ENCODE measurements around the gene ESR1. TPM values are rescaled to one million over a fixed set of nuclear protein-coding genes. Genes with fewer than 3 reads are reported as not detected.
A peak's percentile ranks its signal among the peaks of the same experiment; 100 is the strongest.

The ESR1 gene
- polyA plus RNA-seq: under 1 TPM in 2 of 4 donors, not detected in 2; 0.13 to 0.55 TPM
- long read RNA-seq, donor 1: 0 reads
- long read RNA-seq, donor 2: 0 reads
- long read RNA-seq, donor 3: 0 reads
- long read RNA-seq, donor 4: 0 reads
- long read RNA-seq, donor 5: 0 reads
- long read RNA-seq, donor 6: 0 reads
- long read RNA-seq, donor 7: 0 reads
- long read RNA-seq, donor 8: 0 reads
- long read RNA-seq, donor 9: 0 reads
- long read RNA-seq, donor 10: 0 reads

GRCh38 chr6:151807513-151808370 is at the start of gene ESR1:
Gene ESR1, plus strand, starts transcription at chr6:151807682. Its CDS starts 231 bp downstream, at chr6:151807913.
- H3K36me3 ChIP-seq (ENCODE audit: control insufficient read depth in 3 of 3, insufficient read depth in 2 of 3, low read depth in 1 of 3, low read length in 3 of 3): no peaks in the 10 kb centered on the region
- peaks cover 0 to 2% (median 0%) of the 10 kb centered on the region in 3 donors for H3K4me1 ChIP-seq (ENCODE audit: control insufficient read depth in 3 of 3, insufficient read depth in 2 of 3, low read depth in 1 of 3, low read length in 2 of 3)
- peak within 1 kb of the TSS in 2 of 3 donors; percentile 5 to 13 for H3K4me3 ChIP-seq (ENCODE audit: low read depth in 1 of 3, low read length in 3 of 3)
- FAIRE-seq (no peak), DNase-seq (peak in 1 of 2 donors; percentile 11)
- WGBS, 3 donors: 2 to 9% (median 8%) methylated on average over 63 to 73 of the region's 73 CpGs
- H3K9me3 ChIP-seq (ENCODE audit: control insufficient read depth in 2 of 2, insufficient read depth in 1 of 2, low read depth in 1 of 2, low read length in 1 of 2): no peaks in the 10 kb centered on the region
- peaks cover 7 to 53% (median 16%) of the 10 kb centered on the region in 3 donors for H3K27me3 ChIP-seq (ENCODE audit: control insufficient read depth in 3 of 3, insufficient read depth in 3 of 3, low read length in 3 of 3)
- H3K27ac ChIP-seq (ENCODE audit: low read depth in 1 of 3, low read length in 2 of 3): no peak within 1 kb of the TSS

GRCh38 chr6:151760486-151760885 is 47.0 kb upstream of the ESR1 start:
- Histone ChIP-seq H3K4me3 (ENCODE audit: low read depth in 1 of 3, low read length in 3 of 3) (no peak overlapping the region), H3K9me3 (ENCODE audit: control insufficient read depth in 2 of 2, insufficient read depth in 1 of 2, low read depth in 1 of 2, low read length in 1 of 2) (no peaks in the 10 kb centered on the region), H3K27me3 (ENCODE audit: control insufficient read depth in 3 of 3, insufficient read depth in 3 of 3, low read length in 3 of 3) (no peaks in the 10 kb centered on the region), H3K27ac (ENCODE audit: low read depth in 1 of 3, low read length in 2 of 3) (no peak overlapping the region), H3K4me1 (ENCODE audit: control insufficient read depth in 3 of 3, insufficient read depth in 2 of 3, low read depth in 1 of 3, low read length in 2 of 3) (no peaks in the 10 kb centered on the region), H3K36me3 (ENCODE audit: control insufficient read depth in 3 of 3, insufficient read depth in 2 of 3, low read depth in 1 of 3, low read length in 3 of 3) (no peaks in the 10 kb centered on the region)
- FAIRE-seq (no peak), DNase-seq (no peak)
- WGBS, 3 donors: 84 to 90% (median 88%) methylated on average over 7 of the region's 7 CpGs

- Histone ChIP-seq H3K4me3 (ENCODE audit: low read depth in 1 of 3, low read length in 3 of 3) (no peak overlapping the region), H3K36me3 (ENCODE audit: control insufficient read depth in 3 of 3, insufficient read depth in 2 of 3, low read depth in 1 of 3, low read length in 3 of 3) (no peaks in the 10 kb centered on the region), H3K9me3 (ENCODE audit: control insufficient read depth in 2 of 2, insufficient read depth in 1 of 2, low read depth in 1 of 2, low read length in 1 of 2) (no peaks in the 10 kb centered on the region), H3K4me1 (ENCODE audit: control insufficient read depth in 3 of 3, insufficient read depth in 2 of 3, low read depth in 1 of 3, low read length in 2 of 3) (no peaks in the 10 kb centered on the region), H3K27ac (ENCODE audit: low read depth in 1 of 3, low read length in 2 of 3) (no peak overlapping the region), H3K27me3 (ENCODE audit: control insufficient read depth in 3 of 3, insufficient read depth in 3 of 3, low read length in 3 of 3) (no peaks in the 10 kb centered on the region)
- WGBS, 3 donors: 53 to 67% (median 64%) methylated on average over 4 of the region's 4 CpGs
- no peak for DNase-seq
- no peak for FAIRE-seq
These were observed 45.6 kb upstream of the ESR1 start for GRCh38 chr6:151761851-151762250.

GRCh38 chr6:151762817-151763216 is 44.7 kb upstream of the ESR1 start:
- Histone ChIP-seq H3K4me3 (ENCODE audit: low read depth in 1 of 3, low read length in 3 of 3) (no peak overlapping the region), H3K36me3 (ENCODE audit: control insufficient read depth in 3 of 3, insufficient read depth in 2 of 3, low read depth in 1 of 3, low read length in 3 of 3) (no peaks in the 10 kb centered on the region), H3K27me3 (ENCODE audit: control insufficient read depth in 3 of 3, insufficient read depth in 3 of 3, low read length in 3 of 3) (no peaks in the 10 kb centered on the region), H3K27ac (ENCODE audit: low read depth in 1 of 3, low read length in 2 of 3) (no peak overlapping the region), H3K4me1 (ENCODE audit: control insufficient read depth in 3 of 3, insufficient read depth in 2 of 3, low read depth in 1 of 3, low read length in 2 of 3) (no peaks in the 10 kb centered on the region), H3K9me3 (ENCODE audit: control insufficient read depth in 2 of 2, insufficient read depth in 1 of 2, low read depth in 1 of 2, low read length in 1 of 2) (no peaks in the 10 kb centered on the region)
- FAIRE-seq (peak; percentile 83), DNase-seq (no peak)
- 93 to 98% (median 94%) methylated on average over 4 of the region's 4 CpGs for WGBS, 3 donors

- Histone ChIP-seq H3K4me1 (ENCODE audit: control insufficient read depth in 3 of 3, insufficient read depth in 2 of 3, low read depth in 1 of 3, low read length in 2 of 3) (no peaks in the 10 kb centered on the region), H3K36me3 (ENCODE audit: control insufficient read depth in 3 of 3, insufficient read depth in 2 of 3, low read depth in 1 of 3, low read length in 3 of 3) (no peaks in the 10 kb centered on the region), H3K27me3 (ENCODE audit: control insufficient read depth in 3 of 3, insufficient read depth in 3 of 3, low read length in 3 of 3) (no peaks in the 10 kb centered on the region), H3K27ac (ENCODE audit: low read depth in 1 of 3, low read length in 2 of 3) (no peak overlapping the region), H3K4me3 (ENCODE audit: low read depth in 1 of 3, low read length in 3 of 3) (no peak overlapping the region), H3K9me3 (ENCODE audit: control insufficient read depth in 2 of 2, insufficient read depth in 1 of 2, low read depth in 1 of 2, low read length in 1 of 2) (no peaks in the 10 kb centered on the region)
- DNase-seq: peak in 1 of 2 donors; percentile 1
- no peak for FAIRE-seq
- WGBS, 3 donors: 57 to 71% (median 67%) methylated on average over 9 of the region's 9 CpGs
These were observed 44.2 kb upstream of the ESR1 start for GRCh38 chr6:151763303-151763702.

- no peaks in the 10 kb centered on the region for H3K4me1 ChIP-seq (ENCODE audit: control insufficient read depth in 3 of 3, insufficient read depth in 2 of 3, low read depth in 1 of 3, low read length in 2 of 3)
These were observed 43.4 kb upstream of the ESR1 start for GRCh38 chr6:151763938-151764680.

GRCh38 chr6:151765444-151765886 is 42.0 kb upstream of the ESR1 start:
- DNase-seq (peak; percentile 55 to 57), FAIRE-seq (no peak)
- Histone ChIP-seq H3K27ac (ENCODE audit: low read depth in 1 of 3, low read length in 2 of 3) (no peak overlapping the region), H3K4me1 (ENCODE audit: control insufficient read depth in 3 of 3, insufficient read depth in 2 of 3, low read depth in 1 of 3, low read length in 2 of 3) (no peaks in the 10 kb centered on the region), H3K36me3 (ENCODE audit: control insufficient read depth in 3 of 3, insufficient read depth in 2 of 3, low read depth in 1 of 3, low read length in 3 of 3) (no peaks in the 10 kb centered on the region), H3K27me3 (ENCODE audit: control insufficient read depth in 3 of 3, insufficient read depth in 3 of 3, low read length in 3 of 3) (no peaks in the 10 kb centered on the region), H3K9me3 (ENCODE audit: control insufficient read depth in 2 of 2, insufficient read depth in 1 of 2, low read depth in 1 of 2, low read length in 1 of 2) (no peaks in the 10 kb centered on the region), H3K4me3 (ENCODE audit: low read depth in 1 of 3, low read length in 3 of 3) (no peak overlapping the region)
- WGBS, 3 donors: 0 to 1% (median 0%) methylated on average over 2 of the region's 2 CpGs

More at GRCh38 chr6:151763938-151764680, 43.4 kb upstream of the ESR1 start:
- whole genome bisulfite sequencing, 3 donors: 12 to 23% (median 14%) methylated on average over 20 of the region's 20 CpGs
- FAIRE-seq: no peak
- no peaks in the 10 kb centered on the region for H3K27me3 ChIP-seq (ENCODE audit: control insufficient read depth in 3 of 3, insufficient read depth in 3 of 3, low read length in 3 of 3)
- no peaks in the 10 kb centered on the region for H3K9me3 ChIP-seq (ENCODE audit: control insufficient read depth in 2 of 2, insufficient read depth in 1 of 2, low read depth in 1 of 2, low read length in 1 of 2)
- H3K4me3 ChIP-seq (ENCODE audit: low read depth in 1 of 3, low read length in 3 of 3): no peak overlapping the region
- peak; percentile 43 to 57 for DNase-seq
- no peak overlapping the region for H3K27ac ChIP-seq (ENCODE audit: low read depth in 1 of 3, low read length in 2 of 3)
- no peaks in the 10 kb centered on the region for H3K36me3 ChIP-seq (ENCODE audit: control insufficient read depth in 3 of 3, insufficient read depth in 2 of 3, low read depth in 1 of 3, low read length in 3 of 3)

GRCh38 chr6:151772446-151772845 is 35.0 kb upstream of the ESR1 start:
- no peak for FAIRE-seq
- Histone ChIP-seq H3K27ac (ENCODE audit: low read depth in 1 of 3, low read length in 2 of 3) (no peak overlapping the region), H3K36me3 (ENCODE audit: control insufficient read depth in 3 of 3, insufficient read depth in 2 of 3, low read depth in 1 of 3, low read length in 3 of 3) (no peaks in the 10 kb centered on the region)

More at GRCh38 chr6:151772446-151772845, 35.0 kb upstream of the ESR1 start:
- Histone ChIP-seq H3K4me3 (ENCODE audit: low read depth in 1 of 3, low read length in 3 of 3) (no peak overlapping the region), H3K4me1 (ENCODE audit: control insufficient read depth in 3 of 3, insufficient read depth in 2 of 3, low read depth in 1 of 3, low read length in 2 of 3) (no peaks in the 10 kb centered on the region), H3K9me3 (ENCODE audit: control insufficient read depth in 2 of 2, insufficient read depth in 1 of 2, low read depth in 1 of 2, low read length in 1 of 2) (no peaks in the 10 kb centered on the region), H3K27me3 (ENCODE audit: control insufficient read depth in 3 of 3, insufficient read depth in 3 of 3, low read length in 3 of 3) (no peaks in the 10 kb centered on the region)
- DNase-seq: no peak
- 77 to 96% (median 84%) methylated on average over 1 of the region's 1 CpG for WGBS, 3 donors
